GM12878 (cell line): ENCODE data around the gene TNNT3. TPM values are rescaled to one million over a fixed set of nuclear protein-coding genes. Genes with fewer than 3 reads are reported as not detected.

Source experiments
- ATAC-seq: fragments of 200-7000 bp; cut with Tn5 transposase; 3 replicates; pipeline ENCODE4 v1.9.1; 2020; ENCODE audit warnings: mild to moderate bottlenecking, moderate library complexity
- BruUV-seq: library from RNA; stranded (reverse); fragments of 400-500 nt; replicated peaks from 2 replicates; lab custom pipeline; 2021; lab: Mats Ljungman, UMichigan
- CTCF ChIA-PET: fragments of 300-600 bp; sonication (Branson Sonifier 250); formaldehyde crosslinking; extraction: SDS; loops from one replicate; lab custom pipeline; 2021; ENCODE audit warnings: inconsistent platforms; lab: Yijun Ruan, JAX
- POLR2A ChIA-PET: fragments of 350-600 bp; formaldehyde crosslinking; extraction: SDS; loops from one replicate; lab custom pipeline; 2021; ENCODE audit warnings: inconsistent platforms; lab: Charles Lee
- RAD21 ChIA-PET: fragments of 300-600 bp; sonication (Branson Sonifier 250); formaldehyde crosslinking; loops from one replicate; lab custom pipeline; 2023; ENCODE audit warnings: antibody characterized with exemption; ENCODE audit not compliant: unreplicated experiment; lab: Charles Lee
- SMC1A ChIA-PET: fragments of 300-600 bp; sonication (Branson Sonifier 250); formaldehyde crosslinking; loops from one replicate; lab custom pipeline; 2023; ENCODE audit not compliant: unreplicated experiment, uncharacterized antibody; lab: Charles Lee
- DNase-seq: peaks from one replicate; pipeline ENCODE4 v3.0.0-alpha.2; 2011; ENCODE audit warnings: low read depth, low spot score
- FAIRE-seq: peaks from 3 replicates; lab custom pipeline; 2011; peaks lifted over from hg19 to GRCh38; lab: Jason Lieb, UNC
- H2AFZ ChIP-seq: 2 replicates; pipeline ENCODE4 v1.6.0; 2011; ENCODE audit warnings: low read depth, low read length, control low read depth; ENCODE audit not compliant: control insufficient read depth
- H3K27ac ChIP-seq: 2 replicates; pipeline ENCODE4 v1.5.1; 2011; ENCODE audit warnings: control low read depth; ENCODE audit not compliant: control insufficient read depth, insufficient read depth
- H3K27me3 ChIP-seq, 2 experiments: replicated peaks in 1 of 2; 2 replicates each; pipeline versions ENCODE4 v1.6.0 to v1.6.1; 2011; ENCODE audit warnings: low read length in 1 of 2; ENCODE audit not compliant: control insufficient read depth in 2 of 2, insufficient read depth in 2 of 2
- H3K36me3 ChIP-seq, 2 experiments: 2 replicates each; pipeline ENCODE4 v1.5.1; 2011; ENCODE audit warnings: low read length in 1 of 2; ENCODE audit not compliant: control insufficient read depth in 2 of 2, insufficient read depth in 2 of 2
- H3K4me1 ChIP-seq: 2 replicates; pipeline ENCODE4 v1.6.1; 2011; ENCODE audit warnings: mild to moderate bottlenecking, low read length, moderate library complexity, mixed read lengths; ENCODE audit not compliant: control insufficient read depth, insufficient read depth
- H3K4me2 ChIP-seq: 2 replicates; pipeline ENCODE4 v1.6.0; 2011; ENCODE audit warnings: control low read depth; ENCODE audit not compliant: control insufficient read depth, insufficient read depth
- H3K4me3 ChIP-seq: fragments of 200-600 bp; sonication (generic); 2 replicates; pipeline ENCODE4 v1.5.1; 2016
- H3K79me2 ChIP-seq: 2 replicates; pipeline ENCODE4 v1.6.0; 2011; ENCODE audit warnings: low read length; ENCODE audit not compliant: control insufficient read depth, insufficient read depth
- H3K9ac ChIP-seq: 2 replicates; pipeline ENCODE4 v1.8.0; 2011; ENCODE audit warnings: low read length, control low read depth, mixed read lengths; ENCODE audit not compliant: control insufficient read depth, insufficient read depth
- H3K9me3 ChIP-seq: replicated peaks from 3 replicates; pipeline ENCODE4 v1.5.1; 2011; ENCODE audit warnings: mild to moderate bottlenecking, low read length; ENCODE audit not compliant: control insufficient read depth, insufficient read depth
- H4K20me1 ChIP-seq: 2 replicates; pipeline ENCODE4 v1.6.0; 2011; ENCODE audit not compliant: control insufficient read depth, insufficient read depth
- HDAC2 ChIP-seq: fragments of 200-600 bp; sonication (generic); IDR thresholded peaks from 2 replicates; pipeline ENCODE4 v1.6.1; 2017
- PBX3 ChIP-seq: IDR thresholded peaks from 2 replicates; pipeline ENCODE4 v1.6.1; 2011; ENCODE audit warnings: mild to moderate bottlenecking, low read depth, low read length, moderate library complexity; ENCODE audit not compliant: insufficient replicate concordance
- RUNX3 ChIP-seq: IDR thresholded peaks from 2 replicates; pipeline ENCODE4 v1.6.1; 2012; ENCODE audit warnings: low read length, inconsistent platforms
- TCF12 ChIP-seq: IDR thresholded peaks from 2 replicates; pipeline ENCODE4 v1.6.1; 2011; ENCODE audit warnings: low read depth, mild to moderate bottlenecking, low read length
- ZNF622 ChIP-seq: fragments of 450-650 bp; IDR thresholded peaks from 2 replicates; pipeline ENCODE4 v1.6.1; 2017; ENCODE audit warnings: mild to moderate bottlenecking, inconsistent platforms
- WGBS: methylation state at CpG from one replicate; pipeline ENCODE4 v1.1.6; 2016; ENCODE audit warnings: low lambda C conversion rate; ENCODE audit not compliant: insufficient replicate concordance, insufficient coverage; ENCODE audit errors: missing lambda C conversion rate; 5-methylcytosine and 5-hydroxymethylcytosine counted together
- in situ Hi-C: fragments of 300-500 bp; cut with MboI; formaldehyde crosslinking; loops from 9 replicates; pipeline ENCODE4 v1.14.3; 2018; ENCODE audit warnings: mixed read lengths
- intact Hi-C: fragments of 100-400 bp; cut with micrococcal nuclease; formaldehyde crosslinking; loops from one replicate; pipeline ENCODE4 v1.14.2; 2022; ENCODE audit not compliant: unreplicated experiment
- polyA plus RNA-seq, 11 experiments: library from polyadenylated mRNA; depleted of rRNA in 4 of 11; unstranded in 6 of 11; stranded (reverse) in 5 of 11; fragments of >200 nt; fragmentation: Nextera tagmentation in 4 of 11; fragmentation: Illumina TruSeq in 1 of 11; extraction: Ambion mirVana in 4 of 11; extraction: Trizol in 1 of 11; gene quantifications; 1 replicate in 1 of 11; 2 replicates in 10 of 11; pipeline versions ENCODE4 v1.2.1 to v1.2.3, GENCODE V29; 2011 to 2016; ENCODE audit warnings: inconsistent platforms in 2 of 11, missing spikeins in 2 of 11, low read depth in 1 of 11
- total RNA-seq, 4 experiments: library from RNA; depleted of rRNA in 3 of 4; stranded (reverse); fragments of >200 nt in 3 of 4; fragmentation: Illumina TruSeq in 1 of 4; extraction: Trizol in 1 of 4; gene quantifications; 2 replicates each; pipeline versions ENCODE4 v1.2.1 to v1.2.3, GENCODE V29; 2013 to 2021

Gene TNNT3
- total and polyA plus RNA-seq, 10 of the 15 experiments (the other 5 are each of a cell fraction or from before 2014, with no cell fraction given): 0.40 to 0.50 TPM; not detected in 8

- TF ChIP-seq PBX3 (no peak), RUNX3 (no peak), HDAC2 (no peak), ZNF622 (no peak)
Measured at GRCh38 chr11:1888347-1888753, 31.2 kb upstream of the TNNT3 start (continued).

DNA sequence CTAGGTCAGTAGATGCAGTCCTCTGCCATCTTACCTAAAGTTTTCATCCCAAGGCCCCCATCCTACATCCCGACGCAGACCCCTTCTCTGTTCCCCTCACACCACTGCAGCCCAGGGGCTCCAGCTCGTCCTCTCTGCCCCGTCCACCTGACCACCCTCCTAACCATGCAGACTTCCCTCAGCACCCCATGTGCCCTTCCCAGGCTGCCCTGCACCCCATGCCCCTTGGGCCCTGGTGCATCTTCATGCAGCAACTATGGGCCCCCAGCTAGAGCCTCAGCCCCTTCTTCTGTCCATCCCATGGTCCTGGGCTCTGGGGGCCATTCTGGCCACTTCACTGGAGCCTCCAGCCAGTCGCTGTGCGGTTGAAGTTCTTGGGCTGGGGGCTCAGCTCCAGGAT is 30.7 kb upstream of the TNNT3 start:
- POLR2A ChIA-PET: no interaction called here
- Histone ChIP-seq H3K36me3 (peaks cover 26 to 36% of the 10 kb centered on the region in 2 experiments), H3K9me3 (no peaks in the 10 kb centered on the region), H3K27ac (no peak overlapping the region), H3K9ac (no peak overlapping the region), H3K4me3 (no peak overlapping the region), H3K4me2 (no peak overlapping the region), H2AFZ (no peak overlapping the region), H3K27me3 (no peaks in the 10 kb centered on the region), H3K4me1 (no peaks in the 10 kb centered on the region), H3K79me2 (no peaks in the 10 kb centered on the region), H4K20me1 (peaks cover 2% of the 10 kb centered on the region; the same call in 1 of the 2 replicates)
- in situ Hi-C loops: no loop called here
- 96% methylated on average over 6 of the region's 6 CpGs for WGBS
- BruUV-seq: no TSS peak
- CTCF ChIA-PET: no interaction called here
- SMC1A ChIA-PET: interaction anchor here (0.6 kb wide), 1 partner anchor 60 kb away, joined by 3 read pairs; no protein-coding TSS in a partner anchor
- DNase-seq: no peak
- TF ChIP-seq TCF12: no peak
- no peak for ATAC-seq
- RAD21 ChIA-PET: no interaction called here
- no peak for FAIRE-seq
- intact Hi-C loops: loop anchor here (5.0 kb wide), 1 partner anchor 52 kb away; the partner anchor contains the start of gene TNNI2
